ENCODE data around the gene NCEH1. TPM values are rescaled to one million over a fixed set of nuclear protein-coding genes. Genes with fewer than 3 reads are reported as not detected.

The NCEH1 gene
- total and polyA plus RNA-seq, 2 experiments from 2014 or later: 1.8 to 4.9 TPM

GRCh38 chr3:172678068-172678467 is 32.8 kb downstream of the NCEH1 start:
- Histone ChIP-seq H2AFZ (no peak overlapping the region), H3K27ac (ENCODE audit: low read depth) (no peak overlapping the region), H3K36me3 (ENCODE audit: insufficient read depth) (no peaks in the 10 kb centered on the region), H4K20me1 (replicated peaks; ENCODE audit: insufficient read depth) (no peaks in the 10 kb centered on the region), H3K79me2 (replicated peaks; ENCODE audit: insufficient read depth) (no peaks in the 10 kb centered on the region; the same call in 1 of the 2 replicates), H3K27me3 (ENCODE audit: insufficient read depth) (no peaks in the 10 kb centered on the region), H3K4me3 (no peak overlapping the region), H3F3A (replicated peaks; ENCODE audit: low read depth) (no peaks in the 10 kb centered on the region), H3K9me2 (ENCODE audit: insufficient read depth) (0 out of 2 replicates have a peak, but pooled peaks cover 10% of the 10 kb centered on the region), H3K4me2 (no peak overlapping the region), H3K4me1 (ENCODE audit: insufficient read depth) (peaks cover 14% of the 10 kb centered on the region)
- ATAC-seq (no peak), DNase-seq (ENCODE audit: low spot score) (no peak)
- H3K27me3 Mint-ChIP-seq (ENCODE audit: insufficient read depth, low read depth, poor library complexity): peaks cover 2% of the 10 kb centered on the region
- H3K4me3 Mint-ChIP-seq: no peak overlapping the region
- H3K4me1 Mint-ChIP-seq: peaks cover 15% of the 10 kb centered on the region
- peaks cover 4% of the 10 kb centered on the region; the same call in 2 of the 3 replicates for H3K36me3 Mint-ChIP-seq (ENCODE audit: low read depth)
- TF ChIP-seq ZNF114 (CRISPR knock-in tag; IDR thresholded peaks at IDR 0.05) (no peak), REST (IDR thresholded peaks at IDR 0.05; ENCODE audit: unreplicated experiment) (no peak), JUNB (IDR thresholded peaks at IDR 0.05; ENCODE audit: unreplicated experiment) (no peak), STAT1 (IDR thresholded peaks at IDR 0.05; ENCODE audit: unreplicated experiment) (no peak), ZNF331 (CRISPR knock-in tag; IDR thresholded peaks at IDR 0.05; ENCODE audit: low read depth) (no peak), CTCF (conservative IDR thresholded peaks at IDR 0.05; ENCODE audit: low read depth in 2 of 2) (no peak), EZH2phosphoT487 (IDR thresholded peaks at IDR 0.05; ENCODE audit: unreplicated experiment) (no peak), EZH2 (IDR thresholded peaks at IDR 0.05; ENCODE audit: low read depth, unreplicated experiment) (no peak), NANOG (IDR thresholded peaks at IDR 0.05; ENCODE audit: borderline replicate concordance) (no peak), POLR2AphosphoS5 (IDR thresholded peaks at IDR 0.05; ENCODE audit: low read depth) (no peak), ETS1 (IDR thresholded peaks at IDR 0.05) (no peak), ZNF462 (CRISPR knock-in tag; IDR thresholded peaks at IDR 0.05) (no peak), CREB1 (CRISPR knock-in tag; IDR thresholded peaks at IDR 0.05; ENCODE audit: low read depth) (no peak)
- H3K27ac Mint-ChIP-seq: no peak overlapping the region
- no peaks in the 10 kb centered on the region for H3K9me3 Mint-ChIP-seq
